ENCODE results near the gene MYEOV. TPM values are rescaled to one million over a fixed set of nuclear protein-coding genes. Genes with fewer than 3 reads are reported as not detected.

Gene MYEOV
- total and polyA plus RNA-seq, 2 of the 8 experiments (the other 6 are each of a cell fraction or from before 2014, with no cell fraction given) = 0.44 to 0.67 TPM

DNA sequence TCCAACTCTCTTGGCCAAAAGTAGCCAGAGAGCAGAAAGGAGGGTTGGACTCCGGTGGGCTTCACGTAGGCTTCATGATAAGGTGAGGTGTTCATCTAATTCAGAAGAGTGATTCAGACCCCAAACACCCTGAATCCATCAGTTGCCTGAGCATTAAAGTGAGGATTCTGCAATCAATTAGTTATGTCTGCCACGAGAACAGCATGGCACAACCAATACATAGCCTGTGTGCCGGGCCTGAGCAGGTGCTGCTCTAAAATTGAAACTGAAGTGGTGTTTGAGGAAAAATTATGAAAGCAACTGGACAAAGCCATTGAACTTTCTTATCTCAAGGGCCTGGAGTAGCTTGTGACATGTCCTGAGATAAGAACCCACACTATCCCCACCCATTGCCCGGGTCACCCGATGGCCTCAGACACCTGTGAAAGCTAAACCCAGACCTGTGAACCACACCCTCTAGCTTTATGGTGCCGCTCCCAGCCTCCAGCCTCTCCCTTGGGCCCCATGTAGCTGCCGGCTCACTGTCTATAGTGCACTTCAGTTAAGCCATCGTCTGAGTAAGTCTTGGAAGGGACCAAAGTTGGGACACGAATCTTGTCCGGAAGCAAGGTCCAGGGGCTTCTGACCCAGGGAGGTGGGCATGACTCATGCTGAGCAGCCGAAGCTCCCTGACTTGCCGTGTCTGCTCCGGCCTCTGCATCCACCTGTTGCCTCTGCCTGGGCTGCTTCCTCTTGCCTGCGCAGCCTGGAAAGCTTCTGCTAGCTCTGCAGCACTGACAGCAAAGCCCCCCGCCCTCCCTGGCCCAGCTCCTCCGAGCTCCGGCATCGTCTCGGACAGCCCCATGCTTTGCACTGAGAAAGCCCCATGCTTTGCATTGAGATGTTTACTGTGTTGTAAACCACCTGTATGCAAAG is 5.7 kb upstream of the MYEOV start:
- FAIRE-seq (no peak), DNase-seq (ENCODE audit: low read depth in 1 of 2, low spot score in 2 of 2) (no peak)
- peaks cover 0 to 16% (median 9%) of the 10 kb centered on the region in 4 experiments; a peak in 6 of 7 replicates for H3K4me1 ChIP-seq (replicated peaks in 1 of 4; ENCODE audit: control insufficient read depth in 3 of 4, insufficient read depth in 4 of 4, low read length in 3 of 4)
- no peaks in the 10 kb centered on the region for H3K79me2 ChIP-seq (ENCODE audit: control insufficient read depth in 1 of 2, insufficient read depth in 2 of 2, low read length in 2 of 2)
- H3K23me2 ChIP-seq (ENCODE audit: low read depth, low read length) = peaks cover 7% of the 10 kb centered on the region; the same call in 1 of the 2 replicates
- no peak overlapping the region for H4K5ac ChIP-seq (ENCODE audit: insufficient read length, low read depth, low read length)
- H2AK5ac ChIP-seq (ENCODE audit: low read depth, low read length) = peak overlapping the region; percentile 88
- H3K27ac ChIP-seq (ENCODE audit: low read depth, low read length) = no peak overlapping the region
- peak overlapping the region; percentile 75 for H3K18ac ChIP-seq (ENCODE audit: extremely low read depth, low read length)
- peaks cover 0 to 2% (median 0%) of the 10 kb centered on the region in 4 experiments; a peak in 1 of 7 replicates for H3K27me3 ChIP-seq (replicated peaks in 1 of 4; ENCODE audit: control insufficient read depth in 3 of 4, extremely low read depth in 1 of 4, insufficient read depth in 3 of 4, low read length in 3 of 4)
- H2AFZ ChIP-seq (ENCODE audit: low read length) = no peak overlapping the region
- H2BK12ac ChIP-seq (ENCODE audit: low read depth, low read length) = peak overlapping the region; percentile 85; the same call in 1 of the 2 replicates
- H3K9me3 ChIP-seq (ENCODE audit: insufficient read depth in 2 of 2, low read depth in 1 of 2, low read length in 1 of 2) = 0 out of 4 replicates have a peak, but pooled peaks cover 0 to 2% of the 10 kb centered on the region in 2 experiments
- H4K8ac ChIP-seq (ENCODE audit: extremely low read depth, insufficient read depth, low read length) = no peak overlapping the region
- H3K4me3 ChIP-seq (ENCODE audit: extremely low read depth in 1 of 4, insufficient read depth in 2 of 4, low read depth in 3 of 4, low read length in 4 of 4) = no peak overlapping the region
- peaks cover 0 to 7% of the 10 kb centered on the region in 2 experiments for H4K20me1 ChIP-seq (replicated peaks in 1 of 2; ENCODE audit: control insufficient read depth in 1 of 2, insufficient read depth in 2 of 2, low read length in 2 of 2)
- H2BK15ac ChIP-seq (ENCODE audit: low read length) = no peak overlapping the region; the same call in 1 of the 2 replicates
- H3K36me3 ChIP-seq (ENCODE audit: control insufficient read depth in 2 of 4, insufficient read depth in 4 of 4, low read length in 3 of 4) = no peaks in the 10 kb centered on the region
- TF ChIP-seq SRF (IDR thresholded peaks at IDR 0.05; ENCODE audit: low read depth, low read length) = no peak
- TF ChIP-seq RBBP5 (IDR thresholded peaks at IDR 0.05; ENCODE audit: borderline replicate concordance, low read depth, low read length) = no peak
- TF ChIP-seq TEAD4 (IDR thresholded peaks at IDR 0.05; ENCODE audit: low read depth, low read length) = no peak
- TF ChIP-seq PHF8 (conservative IDR thresholded peaks at IDR 0.05; ENCODE audit: low read depth, low read length) = no peak
- TF ChIP-seq GTF2F1 (IDR thresholded peaks at IDR 0.05; ENCODE audit: borderline replicate concordance, low read depth, low read length) = no peak
- TF ChIP-seq RFX5 (IDR thresholded peaks at IDR 0.05; ENCODE audit: borderline replicate concordance, low read depth, low read length) = no peak
- no peak for TF ChIP-seq JUND (IDR thresholded peaks at IDR 0.05; ENCODE audit: low read length)
- no peak for TF ChIP-seq BACH1 (IDR thresholded peaks at IDR 0.05; ENCODE audit: low read length)
- TF ChIP-seq TAF7 (optimal IDR thresholded peaks at IDR 0.05; ENCODE audit: borderline replicate concordance, low read depth, low read length) = no peak
- TF ChIP-seq, protein P1, sequence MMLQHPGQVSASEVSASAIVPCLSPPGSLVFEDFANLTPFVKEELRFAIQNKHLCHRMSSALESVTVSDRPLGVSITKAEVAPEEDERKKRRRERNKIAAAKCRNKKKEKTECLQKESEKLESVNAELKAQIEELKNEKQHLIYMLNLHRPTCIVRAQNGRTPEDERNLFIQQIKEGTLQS (IDR thresholded peaks at IDR 0.05; ENCODE audit: insufficient read depth, low read depth, low read length) = no peak
- H3K4ac ChIP-seq (replicated peaks; ENCODE audit: insufficient read length, low read depth, low read length) = peak overlapping the region; percentile 22
- no peaks in the 10 kb centered on the region for H3K79me1 ChIP-seq (ENCODE audit: low read depth, low read length)
- ChIA-PET CTCF (ENCODE audit: partially characterized antibody) (interaction anchor here (0.6 to 2.6 kb wide), 8 partner anchors 8 to 467 kb away, joined by 3 to 8 read pairs (median 4); no protein-coding TSS in a partner anchor), POLR2A (ENCODE audit: partially characterized antibody) (no interaction called here)
- 90% methylated on average over 20 of the region's 20 CpGs; no CpG with 5 or more reads in 1 of the 2 experiments for WGBS, 2 experiments (ENCODE audit: extremely low coverage in 1 of 2, insufficient coverage in 1 of 2, insufficient read length in 1 of 2, insufficient replicate concordance in 2 of 2, low coverage in 1 of 2, low lambda C conversion rate in 2 of 2, missing lambda C conversion rate in 1 of 2)
- H3K56ac ChIP-seq (replicated peaks; ENCODE audit: insufficient read length, low read depth, low read length) = no peak overlapping the region
- H3K14ac ChIP-seq (ENCODE audit: insufficient read length) = no peak overlapping the region
- no peak overlapping the region for H3K9ac ChIP-seq (replicated peaks in 1 of 4; ENCODE audit: extremely low read depth in 1 of 4, low read depth in 3 of 4, low read length in 3 of 4)
- no peak overlapping the region for H3K4me2 ChIP-seq (ENCODE audit: insufficient read depth in 1 of 2, low read depth in 2 of 2, low read length in 2 of 2)
- no peak overlapping the region for H4K91ac ChIP-seq (replicated peaks; ENCODE audit: insufficient read length, low read length)
- no peak overlapping the region for H2BK5ac ChIP-seq (ENCODE audit: low read depth, low read length)
- no peak overlapping the region for H2BK120ac ChIP-seq (replicated peaks; ENCODE audit: low read depth, low read length)
- H2BK20ac ChIP-seq (ENCODE audit: low read length) = 0 out of 2 replicates have a peak overlapping the region, but pooled peaks have one; percentile 82
- no peak overlapping the region for H3K23ac ChIP-seq (ENCODE audit: insufficient read length)

Data from H1 (cell line).